ENCODE results near the gene DDX42.

- TF ChIP-seq POLR2AphosphoS5 (IDR thresholded peaks at IDR 0.05) (no peak), CTCF (IDR thresholded peaks at IDR 0.05) (no peak)
These were observed 31.6 kb downstream of the DDX42 start for GRCh38 chr17:63805591-63805990.
